Measurements from ENCODE around the gene ANKRD63.

ANKRD63 gene

GRCh38 chr15:40265355-40265754, 17.5 kb downstream of the ANKRD63 start:
- no peak for TF ChIP-seq SIN3A (IDR thresholded peaks at IDR 0.05; ENCODE audit: borderline replicate concordance, insufficient read depth, low read length)
- no peak for TF ChIP-seq POLR2AphosphoS5 (IDR thresholded peaks at IDR 0.05; ENCODE audit: low read depth, low read length)
- TF ChIP-seq FOXP2 (optimal IDR thresholded peaks at IDR 0.05; ENCODE audit: borderline replicate concordance, extremely low read depth, extremely low read length, insufficient read depth) = no peak
- TF ChIP-seq REST (IDR thresholded peaks at IDR 0.05; ENCODE audit: insufficient read depth in 1 of 2, low read depth in 2 of 2, low read length in 2 of 2) = no peak

- TF ChIP-seq SIN3A (IDR thresholded peaks at IDR 0.05; ENCODE audit: borderline replicate concordance, insufficient read depth, low read length) (no peak), POLR2AphosphoS5 (IDR thresholded peaks at IDR 0.05; ENCODE audit: low read depth, low read length) (no peak), TAF1 (IDR thresholded peaks at IDR 0.05; ENCODE audit: borderline replicate concordance, insufficient read depth, low read length) (no peak), REST (IDR thresholded peaks at IDR 0.05; ENCODE audit: insufficient read depth in 1 of 2, low read depth in 2 of 2, low read length in 2 of 2) (no peak), FOXP2 (optimal IDR thresholded peaks at IDR 0.05; ENCODE audit: borderline replicate concordance, extremely low read depth, extremely low read length, insufficient read depth) (no peak)
Measured at GRCh38 chr15:40264321-40265153, 18.3 kb downstream of the ANKRD63 start.

- no peak for TF ChIP-seq TAF1 (IDR thresholded peaks at IDR 0.05; ENCODE audit: borderline replicate concordance, insufficient read depth, low read length)
- no peak for TF ChIP-seq POLR2AphosphoS5 (IDR thresholded peaks at IDR 0.05; ENCODE audit: low read depth, low read length)
- TF ChIP-seq REST (IDR thresholded peaks at IDR 0.05; ENCODE audit: insufficient read depth in 1 of 2, low read depth in 2 of 2, low read length in 2 of 2) = no peak
- TF ChIP-seq SIN3A (IDR thresholded peaks at IDR 0.05; ENCODE audit: borderline replicate concordance, insufficient read depth, low read length) = no peak
- TF ChIP-seq FOXP2 (optimal IDR thresholded peaks at IDR 0.05; ENCODE audit: borderline replicate concordance, extremely low read depth, extremely low read length, insufficient read depth) = no peak
Measured at GRCh38 chr15:40263024-40263754, 19.7 kb downstream of the ANKRD63 start.

- TF ChIP-seq POLR2AphosphoS5 (IDR thresholded peaks at IDR 0.05; ENCODE audit: low read depth, low read length) = no peak
- TF ChIP-seq SIN3A (IDR thresholded peaks at IDR 0.05; ENCODE audit: borderline replicate concordance, insufficient read depth, low read length) = no peak
- no peak for TF ChIP-seq FOXP2 (optimal IDR thresholded peaks at IDR 0.05; ENCODE audit: borderline replicate concordance, extremely low read depth, extremely low read length, insufficient read depth)
- no peak for TF ChIP-seq REST (IDR thresholded peaks at IDR 0.05; ENCODE audit: insufficient read depth in 1 of 2, low read depth in 2 of 2, low read length in 2 of 2)
- no peak for TF ChIP-seq TAF1 (IDR thresholded peaks at IDR 0.05; ENCODE audit: borderline replicate concordance, insufficient read depth, low read length)
Measured at GRCh38 chr15:40259021-40259420, 23.8 kb downstream of the ANKRD63 start.

Data from PFSK-1 (cell line).